Natural killer cell (primary cell): ENCODE data around the gene PRR19. TPM values are rescaled to one million over a fixed set of nuclear protein-coding genes. Genes with fewer than 3 reads are reported as not detected.

Experiments
- ATAC-seq, 3 donors: fragments of 150-1000 bp in 2 of 3; fragments of 200-7000 bp in 1 of 3; cut with Tn5 transposase; 1 replicate in 1 of 3; 2 replicates in 2 of 3; pipeline ENCODE4 v1.10.0; 2021; ENCODE audit warnings: mild to moderate bottlenecking in 2 of 3, moderate library complexity in 2 of 3
- DNase-seq, 2 donors: peaks; one replicate each; pipeline versions ENCODE4 v3.0.0 to v3.0.0-alpha.2; 2013 to 2021; ENCODE audit warnings: mixed read lengths in 1 of 2
- H3K27ac ChIP-seq: one replicate; pipeline ENCODE4 v1.5.1; 2013; ENCODE audit warnings: mild to moderate bottlenecking, low read length
- H3K27me3 ChIP-seq: one replicate; pipeline ENCODE4 v1.6.1; 2013; ENCODE audit warnings: low read length; ENCODE audit not compliant: control insufficient read depth, insufficient read depth
- H3K36me3 ChIP-seq: one replicate; pipeline ENCODE4 v1.6.1; 2013; ENCODE audit warnings: low read length; ENCODE audit not compliant: control insufficient read depth, insufficient read depth
- H3K4me1 ChIP-seq: one replicate; pipeline ENCODE4 v1.6.1; 2013; ENCODE audit warnings: low read length; ENCODE audit not compliant: control insufficient read depth, insufficient read depth
- H3K4me3 ChIP-seq: one replicate; pipeline ENCODE4 v1.5.1; 2013; ENCODE audit warnings: low read length
- H3K9me3 ChIP-seq: one replicate; pipeline ENCODE4 v1.6.1; 2013; ENCODE audit warnings: low read length; ENCODE audit not compliant: control insufficient read depth, insufficient read depth
- H3K27ac Mint-ChIP-seq, 2 donors: one replicate each; pipeline ENCODE4 v1.8.0; 2022; ENCODE audit warnings: mild to moderate bottlenecking in 2 of 2, mixed read lengths in 2 of 2, moderate library complexity in 1 of 2
- H3K27me3 Mint-ChIP-seq, 2 donors: one replicate each; pipeline ENCODE4 v1.8.0; 2022; ENCODE audit warnings: low read depth in 2 of 2, mixed read lengths in 2 of 2
- H3K36me3 Mint-ChIP-seq: one replicate; pipeline ENCODE4 v1.8.0; 2022; ENCODE audit warnings: mixed read lengths
- H3K4me1 Mint-ChIP-seq, 2 donors: one replicate each; pipeline ENCODE4 v1.8.0; 2022; ENCODE audit warnings: mixed read lengths in 2 of 2
- H3K4me3 Mint-ChIP-seq: one replicate; pipeline ENCODE4 v1.8.0; 2022; ENCODE audit warnings: mild to moderate bottlenecking, moderate library complexity, mixed read lengths
- H3K9me3 Mint-ChIP-seq, 2 donors: one replicate each; pipeline ENCODE4 v1.8.0; 2022; ENCODE audit warnings: mixed read lengths in 2 of 2
- WGBS: methylation state at CpG from one replicate; pipeline ENCODE4 v1.1.7; 2013; ENCODE audit warnings: missing lambda C conversion rate; ENCODE audit not compliant: insufficient coverage; 5-methylcytosine and 5-hydroxymethylcytosine counted together
- intact Hi-C: fragments of 100-400 bp; cut with micrococcal nuclease; formaldehyde crosslinking; loops from one replicate; pipeline ENCODE4 v1.14.2; 2022
- total RNA-seq, 4 donors: library from RNA; stranded (reverse); fragments of 120-200 nt in 1 of 4; gene quantifications; one replicate each; pipeline versions ENCODE4 v1.2.3 to v1.2.4, GENCODE V29; 2013 to 2022
- TF ChIP-seq, protein P1 (sequence below): fragments of 200-600 bp; IDR thresholded peaks from one replicate; pipeline ENCODE4 v1.8.0; 2022; ENCODE audit warnings: antibody characterized with exemption

PRR19 gene
- total RNA-seq, 3 donors from 2014 or later (not counting 1 experiment from before 2014, with no cell fraction given) = not detected

DNA sequence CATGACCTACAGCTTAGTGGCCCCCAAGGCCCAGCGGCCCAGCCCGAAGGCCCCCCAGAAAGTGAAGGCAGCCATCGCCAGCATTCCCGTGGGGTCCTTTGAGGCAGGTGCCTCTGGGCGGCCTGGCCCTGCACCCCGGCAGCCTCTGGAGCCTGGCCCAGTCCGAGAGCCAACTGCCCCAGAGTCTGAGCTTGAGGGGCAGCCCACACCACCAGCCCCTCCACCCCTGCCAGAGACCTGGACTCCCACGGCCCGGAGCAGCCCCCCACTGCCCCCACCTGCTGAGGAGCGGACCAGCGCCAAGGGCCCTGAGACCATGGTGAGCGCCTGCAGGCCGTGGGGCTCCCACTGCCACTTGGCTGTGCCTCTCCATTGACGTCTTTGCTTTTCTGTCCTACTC lies 9.0 kb upstream of the PRR19 start:
- Histone ChIP-seq H3K4me3 (no peak overlapping the region), H3K36me3 (peaks cover 53% of the 10 kb centered on the region), H3K27me3 (no peaks in the 10 kb centered on the region), H3K9me3 (no peaks in the 10 kb centered on the region), H3K27ac (no peak overlapping the region), H3K4me1 (no peaks in the 10 kb centered on the region)
- Mint-ChIP-seq H3K9me3 (no peaks in the 10 kb centered on the region), H3K4me3 (no peak overlapping the region), H3K27ac (no peak overlapping the region), H3K4me1 (peaks cover 0 to 12% of the 10 kb centered on the region in 2 donors), H3K27me3 (no peaks in the 10 kb centered on the region), H3K36me3 (no peaks in the 10 kb centered on the region)
- WGBS = 96% methylated on average over 14 of the region's 14 CpGs
- TF ChIP-seq, protein P1, sequence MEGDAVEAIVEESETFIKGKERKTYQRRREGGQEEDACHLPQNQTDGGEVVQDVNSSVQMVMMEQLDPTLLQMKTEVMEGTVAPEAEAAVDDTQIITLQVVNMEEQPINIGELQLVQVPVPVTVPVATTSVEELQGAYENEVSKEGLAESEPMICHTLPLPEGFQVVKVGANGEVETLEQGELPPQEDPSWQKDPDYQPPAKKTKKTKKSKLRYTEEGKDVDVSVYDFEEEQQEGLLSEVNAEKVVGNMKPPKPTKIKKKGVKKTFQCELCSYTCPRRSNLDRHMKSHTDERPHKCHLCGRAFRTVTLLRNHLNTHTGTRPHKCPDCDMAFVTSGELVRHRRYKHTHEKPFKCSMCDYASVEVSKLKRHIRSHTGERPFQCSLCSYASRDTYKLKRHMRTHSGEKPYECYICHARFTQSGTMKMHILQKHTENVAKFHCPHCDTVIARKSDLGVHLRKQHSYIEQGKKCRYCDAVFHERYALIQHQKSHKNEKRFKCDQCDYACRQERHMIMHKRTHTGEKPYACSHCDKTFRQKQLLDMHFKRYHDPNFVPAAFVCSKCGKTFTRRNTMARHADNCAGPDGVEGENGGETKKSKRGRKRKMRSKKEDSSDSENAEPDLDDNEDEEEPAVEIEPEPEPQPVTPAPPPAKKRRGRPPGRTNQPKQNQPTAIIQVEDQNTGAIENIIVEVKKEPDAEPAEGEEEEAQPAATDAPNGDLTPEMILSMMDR = no peak
- DNase-seq (no peak), ATAC-seq (no peak)
- intact Hi-C loops = no loop called here

DNA sequence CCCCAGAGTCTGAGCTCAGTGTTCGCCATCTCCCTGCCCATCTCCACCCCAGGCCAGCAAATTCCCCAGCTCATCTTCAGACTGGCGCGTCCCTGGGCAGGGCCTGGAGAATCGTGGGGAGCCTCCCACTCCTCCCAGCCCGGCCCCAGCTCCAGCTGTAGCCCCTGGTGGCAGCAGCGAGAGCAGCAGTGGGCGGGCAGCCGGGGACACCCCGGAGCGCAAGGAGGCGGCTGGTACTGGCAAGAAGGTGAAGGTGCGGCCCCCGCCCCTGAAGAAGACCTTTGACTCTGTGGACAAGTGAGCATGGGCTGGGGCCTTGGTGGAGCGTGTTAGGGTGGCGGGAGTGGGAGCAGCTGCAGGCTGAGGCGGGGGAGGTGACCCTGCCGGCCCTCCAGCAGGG lies 8.4 kb upstream of the PRR19 start:
- intact Hi-C loops = no loop called here

DNA sequence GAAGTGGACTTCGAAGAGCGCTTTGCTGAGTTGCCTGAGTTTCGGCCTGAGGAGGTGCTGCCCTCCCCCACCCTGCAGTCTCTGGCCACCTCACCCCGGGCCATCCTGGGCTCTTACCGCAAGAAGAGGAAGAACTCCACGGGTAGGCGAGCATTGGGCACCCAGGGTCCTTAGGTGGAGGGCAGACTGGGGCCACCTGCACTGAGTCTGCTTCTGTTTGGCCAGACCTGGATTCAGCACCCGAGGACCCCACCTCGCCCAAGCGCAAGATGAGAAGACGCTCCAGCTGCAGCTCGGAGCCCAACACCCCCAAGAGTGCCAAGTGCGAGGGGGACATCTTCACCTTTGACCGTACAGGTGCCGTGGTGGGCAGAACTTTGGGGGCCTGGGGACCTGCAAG lies 8.0 kb upstream of the PRR19 start:
- H3K9me3 Mint-ChIP-seq = no peaks in the 10 kb centered on the region
- H3K36me3 ChIP-seq = peaks cover 44% of the 10 kb centered on the region
- TF ChIP-seq, protein P1 = no peak
- ATAC-seq (no peak), DNase-seq (no peak)
- no peak overlapping the region for H3K4me3 ChIP-seq
- no peaks in the 10 kb centered on the region for H3K27me3 Mint-ChIP-seq
- no peak overlapping the region for H3K27ac ChIP-seq
- no peak overlapping the region for H3K27ac Mint-ChIP-seq
- no peaks in the 10 kb centered on the region for H3K36me3 Mint-ChIP-seq
- intact Hi-C loops = no loop called here
- no peaks in the 10 kb centered on the region for H3K4me1 ChIP-seq
- H3K4me1 Mint-ChIP-seq = peaks cover 0 to 12% of the 10 kb centered on the region in 2 donors
- WGBS = 95% methylated on average over 15 of the region's 15 CpGs
- no peaks in the 10 kb centered on the region for H3K9me3 ChIP-seq
- H3K4me3 Mint-ChIP-seq = no peak overlapping the region
- no peaks in the 10 kb centered on the region for H3K27me3 ChIP-seq

More for the DNA sequence above, 8.4 kb upstream of the PRR19 start:
- H3K9me3 ChIP-seq = no peaks in the 10 kb centered on the region
- peaks cover 48% of the 10 kb centered on the region for H3K36me3 ChIP-seq
- peaks cover 0 to 12% of the 10 kb centered on the region in 2 donors for H3K4me1 Mint-ChIP-seq
- no peak overlapping the region for H3K27ac Mint-ChIP-seq
- DNase-seq = no peak
- H3K27me3 ChIP-seq = no peaks in the 10 kb centered on the region
- no peak overlapping the region for H3K4me3 ChIP-seq
- TF ChIP-seq, protein P1 = no peak
- no peaks in the 10 kb centered on the region for H3K9me3 Mint-ChIP-seq
- 97% methylated on average over 17 of the region's 17 CpGs for WGBS
- H3K4me3 Mint-ChIP-seq = no peak overlapping the region
- no peak for ATAC-seq
- H3K4me1 ChIP-seq = no peaks in the 10 kb centered on the region
- H3K27ac ChIP-seq = no peak overlapping the region
- H3K36me3 Mint-ChIP-seq = no peaks in the 10 kb centered on the region
- no peaks in the 10 kb centered on the region for H3K27me3 Mint-ChIP-seq

DNA sequence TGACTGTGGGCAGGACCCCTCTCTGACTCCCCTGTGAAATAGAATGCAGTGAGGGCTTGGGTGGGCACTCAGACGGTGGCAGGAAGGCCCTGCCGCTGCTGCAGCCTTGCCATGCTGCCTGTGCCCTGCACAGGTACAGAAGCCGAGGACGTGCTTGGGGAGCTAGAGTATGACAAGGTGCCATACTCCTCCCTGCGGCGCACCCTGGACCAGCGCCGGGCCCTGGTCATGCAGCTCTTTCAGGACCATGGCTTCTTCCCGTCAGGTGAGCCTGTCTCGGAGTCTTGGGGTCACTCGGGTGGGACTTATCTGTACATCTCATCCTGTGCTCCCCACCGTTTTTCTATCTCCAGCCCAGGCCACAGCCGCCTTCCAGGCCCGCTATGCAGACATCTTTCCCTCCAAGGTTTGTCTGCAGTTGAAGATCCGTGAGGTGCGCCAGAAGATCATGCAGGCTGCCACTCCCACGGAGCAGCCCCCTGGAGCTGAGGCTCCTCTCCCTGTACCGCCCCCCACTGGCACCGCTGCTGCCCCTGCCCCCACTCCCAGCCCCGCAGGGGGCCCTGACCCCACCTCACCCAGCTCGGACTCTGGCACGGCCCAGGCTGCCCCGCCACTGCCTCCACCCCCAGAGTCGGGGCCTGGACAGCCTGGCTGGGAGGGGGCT lies 7.3 kb upstream of the PRR19 start:
- WGBS = 93% methylated on average over 24 of the region's 24 CpGs
- Mint-ChIP-seq H3K4me1 (peaks cover 0 to 12% of the 10 kb centered on the region in 2 donors), H3K27ac (no peak overlapping the region), H3K27me3 (no peaks in the 10 kb centered on the region), H3K9me3 (no peaks in the 10 kb centered on the region), H3K4me3 (no peak overlapping the region), H3K36me3 (no peaks in the 10 kb centered on the region)
- Histone ChIP-seq H3K4me1 (no peaks in the 10 kb centered on the region), H3K4me3 (no peak overlapping the region), H3K27ac (no peak overlapping the region), H3K9me3 (no peaks in the 10 kb centered on the region), H3K36me3 (peaks cover 40% of the 10 kb centered on the region), H3K27me3 (no peaks in the 10 kb centered on the region)
- TF ChIP-seq, protein P1 = no peak
- intact Hi-C loops = loop anchor here (5.0 kb wide), 1 partner anchor 117 kb away; no protein-coding TSS in a partner anchor
- ATAC-seq = no peak
- no peak for DNase-seq
